ENCODE results near the gene SLC37A4. TPM values are rescaled to one million over a fixed set of nuclear protein-coding genes. Genes with fewer than 3 reads are reported as not detected.
A peak's percentile ranks its signal among the peaks of the same experiment; 100 is the strongest.

The SLC37A4 gene
- total and polyA plus RNA-seq, 2 of the 13 experiments (the other 11 are each of a cell fraction or from before 2014, with no cell fraction given) = 43.0 to 56.1 TPM

DNA sequence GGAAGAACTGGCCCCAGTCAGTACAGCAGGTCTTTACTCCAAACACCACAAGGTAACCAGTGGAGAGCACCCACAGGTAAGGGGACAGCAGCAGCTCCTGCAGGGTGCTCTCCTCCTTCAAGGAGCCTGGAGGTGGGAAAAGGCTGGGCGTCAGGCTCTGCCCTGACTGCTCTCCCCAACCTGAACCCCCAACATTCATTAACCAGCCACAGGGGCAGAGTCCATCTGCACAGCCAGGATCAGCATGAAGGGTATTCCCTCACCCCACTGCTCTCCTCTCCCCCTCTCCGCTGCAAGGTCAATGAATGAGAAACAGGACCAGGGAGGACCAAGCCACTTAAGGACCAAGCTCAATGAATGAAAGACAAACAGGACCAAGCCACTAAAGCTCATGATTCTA, 3.7 kb downstream of the SLC37A4 start (continued):
- TF ChIP-seq, protein P1, sequence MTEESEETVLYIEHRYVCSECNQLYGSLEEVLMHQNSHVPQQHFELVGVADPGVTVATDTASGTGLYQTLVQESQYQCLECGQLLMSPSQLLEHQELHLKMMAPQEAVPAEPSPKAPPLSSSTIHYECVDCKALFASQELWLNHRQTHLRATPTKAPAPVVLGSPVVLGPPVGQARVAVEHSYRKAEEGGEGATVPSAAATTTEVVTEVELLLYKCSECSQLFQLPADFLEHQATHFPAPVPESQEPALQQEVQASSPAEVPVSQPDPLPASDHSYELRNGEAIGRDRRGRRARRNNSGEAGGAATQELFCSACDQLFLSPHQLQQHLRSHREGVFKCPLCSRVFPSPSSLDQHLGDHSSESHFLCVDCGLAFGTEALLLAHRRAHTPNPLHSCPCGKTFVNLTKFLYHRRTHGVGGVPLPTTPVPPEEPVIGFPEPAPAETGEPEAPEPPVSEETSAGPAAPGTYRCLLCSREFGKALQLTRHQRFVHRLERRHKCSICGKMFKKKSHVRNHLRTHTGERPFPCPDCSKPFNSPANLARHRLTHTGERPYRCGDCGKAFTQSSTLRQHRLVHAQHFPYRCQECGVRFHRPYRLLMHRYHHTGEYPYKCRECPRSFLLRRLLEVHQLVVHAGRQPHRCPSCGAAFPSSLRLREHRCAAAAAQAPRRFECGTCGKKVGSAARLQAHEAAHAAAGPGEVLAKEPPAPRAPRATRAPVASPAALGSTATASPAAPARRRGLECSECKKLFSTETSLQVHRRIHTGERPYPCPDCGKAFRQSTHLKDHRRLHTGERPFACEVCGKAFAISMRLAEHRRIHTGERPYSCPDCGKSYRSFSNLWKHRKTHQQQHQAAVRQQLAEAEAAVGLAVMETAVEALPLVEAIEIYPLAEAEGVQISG (CRISPR knock-in tag; IDR thresholded peaks at IDR 0.05) = peak; percentile 39; the same call in 1 of the 2 replicates
- TF ChIP-seq ZNF598 (CRISPR knock-in tag; IDR thresholded peaks at IDR 0.05; ENCODE audit: borderline replicate concordance) (no peak), ELK4 (CRISPR knock-in tag; IDR thresholded peaks at IDR 0.05; ENCODE audit: borderline replicate concordance) (no peak), ZMYM3 (CRISPR knock-in tag; IDR thresholded peaks at IDR 0.05) (peak; percentile 47; the same call in 1 of the 2 replicates), AHR (CRISPR knock-in tag; IDR thresholded peaks at IDR 0.05) (no peak), ASH2L (IDR thresholded peaks at IDR 0.05; ENCODE audit: insufficient read length, low read depth, low read length) (peak; percentile 36), FOSL1 (CRISPR knock-in tag; IDR thresholded peaks at IDR 0.05; ENCODE audit: borderline replicate concordance) (no peak), ZBTB21 (CRISPR knock-in tag; IDR thresholded peaks at IDR 0.05) (no peak)

Data from HepG2 (cell line).